T47D (cell line): ENCODE results near the gene NFKB1.

Source experiments
- DNase-seq, 2 experiments: peaks; one replicate each; pipeline versions ENCODE4 v3.0.0 to v3.0.0-alpha.2; 2011 to 2012; ENCODE audit warnings: low read depth in 1 of 2, low spot score in 1 of 2
- JUND ChIP-seq: IDR thresholded peaks from 2 replicates; pipeline ENCODE4 v1.6.1; 2012; ENCODE audit warnings: low read depth
- in situ Hi-C: cut with HindIII; loops from 2 replicates; pipeline ENCODE4 v1.10.0; 2016; ENCODE audit warnings: low sequenced_read_pairs, low pct_unique_long_range_greater_than_20kb

Gene NFKB1

GRCh38 chr4:102525097-102525496 is 23.9 kb downstream of the NFKB1 start:
- TF ChIP-seq JUND = no peak
- DNase-seq = no peak
- in situ Hi-C loops = no loop called here

- TF ChIP-seq JUND = no peak
- DNase-seq = no peak
- in situ Hi-C loops = no loop called here
Measured at GRCh38 chr4:102525504-102525903, 24.3 kb downstream of the NFKB1 start.

- no peak for DNase-seq
- no peak for TF ChIP-seq JUND
- in situ Hi-C loops = no loop called here
Measured at GRCh38 chr4:102526532-102526931, 25.4 kb downstream of the NFKB1 start.

GRCh38 chr4:102527695-102528283 is 26.6 kb downstream of the NFKB1 start:
- in situ Hi-C loops = no loop called here

GRCh38 chr4:102529977-102530376 is 28.8 kb downstream of the NFKB1 start:
- no peak for TF ChIP-seq JUND
- DNase-seq = no peak
- in situ Hi-C loops = no loop called here

More at GRCh38 chr4:102527695-102528283, 26.6 kb downstream of the NFKB1 start:
- no peak for DNase-seq
- no peak for TF ChIP-seq JUND

GRCh38 chr4:102530986-102531385 is 29.8 kb downstream of the NFKB1 start:
- DNase-seq = no peak
- in situ Hi-C loops = no loop called here
- no peak for TF ChIP-seq JUND

- in situ Hi-C loops = no loop called here
- DNase-seq = no peak
- no peak for TF ChIP-seq JUND
Measured at GRCh38 chr4:102531462-102531861, 30.3 kb downstream of the NFKB1 start.

GRCh38 chr4:102533348-102533747 is 32.2 kb downstream of the NFKB1 start:
- DNase-seq = peak in 1 of 2 experiments; percentile 1
- in situ Hi-C loops = no loop called here
- no peak for TF ChIP-seq JUND

GRCh38 chr4:102533904-102534303 is 32.7 kb downstream of the NFKB1 start:
- DNase-seq = no peak
- in situ Hi-C loops = no loop called here
- no peak for TF ChIP-seq JUND

GRCh38 chr4:102534845-102535244 is 33.7 kb downstream of the NFKB1 start:
- in situ Hi-C loops = no loop called here
- no peak for DNase-seq
- no peak for TF ChIP-seq JUND

GRCh38 chr4:102535398-102536082 is 34.4 kb downstream of the NFKB1 start:
- TF ChIP-seq JUND = no peak
- no peak for DNase-seq
- in situ Hi-C loops = no loop called here

- TF ChIP-seq JUND = no peak
- in situ Hi-C loops = no loop called here
- no peak for DNase-seq
Measured at GRCh38 chr4:102536768-102537167, 35.6 kb downstream of the NFKB1 start.

- no peak for DNase-seq
- TF ChIP-seq JUND = no peak
Measured at GRCh38 chr4:102537269-102537668, 36.1 kb downstream of the NFKB1 start.

GRCh38 chr4:102541697-102542096 is 40.5 kb downstream of the NFKB1 start:
- peak in 1 of 2 experiments; percentile 4 for DNase-seq
- TF ChIP-seq JUND = no peak
- in situ Hi-C loops = no loop called here

More at GRCh38 chr4:102537269-102537668, 36.1 kb downstream of the NFKB1 start:
- in situ Hi-C loops = no loop called here
